ENCODE measurements around the gene PPP6R2. TPM values are rescaled to one million over a fixed set of nuclear protein-coding genes. Genes with fewer than 3 reads are reported as not detected.
"Not testable (repeated sequence)": the region's sequence is repeated elsewhere in the genome, so short reads cannot be mapped to it uniquely, and the experiment has no call there.

The PPP6R2 gene
- total RNA-seq, 1 donor = 27.5 TPM

GRCh38 chr22:50432877-50433510 lies 89.9 kb downstream of the PPP6R2 start:
- not testable (repeated sequence) for H3K9me3 ChIP-seq (ENCODE audit: low read depth, low read length); H3K27me3 ChIP-seq (ENCODE audit: insufficient read depth, low read length); H3K4me1 ChIP-seq (ENCODE audit: insufficient read depth, low read length); H3K4me3 ChIP-seq (ENCODE audit: low read length)

DNA sequence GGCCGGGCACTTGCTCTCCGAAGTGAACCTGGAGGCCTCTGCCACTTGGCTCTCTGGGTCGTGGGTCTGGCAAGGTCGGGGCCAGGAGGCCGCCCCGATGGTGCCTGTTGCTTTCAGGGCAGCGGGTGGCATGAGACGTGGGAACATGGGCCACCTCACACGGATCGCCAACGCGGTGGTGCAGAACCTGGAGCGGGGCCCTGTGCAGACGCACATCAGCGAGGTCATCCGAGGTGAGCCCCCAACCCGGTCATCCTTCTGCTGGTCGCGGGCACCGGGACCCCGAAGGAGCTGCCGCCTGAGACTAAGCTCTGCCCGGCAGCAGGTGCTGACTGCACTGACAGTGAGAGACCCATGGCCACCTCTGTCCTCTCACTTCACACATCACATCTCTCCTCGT lies 91.7 kb downstream of the PPP6R2 start:
- Histone ChIP-seq H3K4me1 (ENCODE audit: insufficient read depth, low read length) (no peaks in the 10 kb centered on the region), H3K4me3 (ENCODE audit: low read length) (no peak overlapping the region), H3K27me3 (ENCODE audit: insufficient read depth, low read length) (no peaks in the 10 kb centered on the region)

GRCh38 chr22:50435291-50436014 lies 92.3 kb downstream of the PPP6R2 start:
- no peaks in the 10 kb centered on the region for H3K27me3 ChIP-seq (ENCODE audit: insufficient read depth, low read length)
- no peaks in the 10 kb centered on the region for H3K4me1 ChIP-seq (ENCODE audit: insufficient read depth, low read length)
- H3K9me3 ChIP-seq (ENCODE audit: low read depth, low read length) = no peaks in the 10 kb centered on the region
- no peak overlapping the region for H3K4me3 ChIP-seq (ENCODE audit: low read length)

More for the DNA sequence above, 91.7 kb downstream of the PPP6R2 start:
- no peaks in the 10 kb centered on the region for H3K9me3 ChIP-seq (ENCODE audit: low read depth, low read length)

DNA sequence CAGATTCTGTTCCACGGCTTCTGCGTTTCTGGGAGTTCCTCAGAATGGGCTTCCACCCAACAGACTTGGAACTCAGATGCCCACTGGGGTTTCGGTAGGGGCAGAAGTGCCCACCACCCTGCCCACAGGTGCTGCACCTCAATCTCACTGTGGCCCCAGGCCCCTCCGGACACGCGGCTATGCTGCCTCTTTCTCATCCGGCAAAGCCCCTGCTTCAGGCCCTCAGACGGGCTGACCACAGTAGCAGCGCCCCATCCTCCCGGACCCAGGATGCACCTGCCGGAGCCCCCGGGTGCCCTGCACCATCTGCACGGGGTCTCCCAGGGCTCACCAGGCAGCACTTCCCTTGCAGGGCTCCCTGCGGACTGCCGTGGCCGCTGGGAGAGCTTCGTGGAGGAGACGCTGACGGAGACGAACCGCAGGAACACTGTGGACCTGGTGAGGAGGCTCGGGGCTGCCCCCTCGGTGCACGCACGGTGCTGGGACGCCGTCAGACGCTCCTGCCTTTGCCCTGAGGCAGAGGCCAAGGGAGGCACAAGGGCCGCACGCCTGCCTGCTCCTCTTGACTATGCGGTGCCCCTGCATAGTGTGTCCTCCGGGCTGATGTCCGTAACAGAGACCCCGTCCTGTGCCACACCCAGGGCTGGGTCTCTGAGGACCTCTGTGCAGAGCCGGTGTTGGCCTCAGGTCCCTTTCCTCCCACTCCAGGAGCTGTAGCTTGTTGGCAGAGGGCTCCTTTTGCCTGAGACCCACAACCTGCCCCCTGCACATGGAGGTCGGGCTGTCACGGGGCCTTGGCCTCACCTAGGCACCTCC lies 93.1 kb downstream of the PPP6R2 start:
- no peaks in the 10 kb centered on the region for H3K27me3 ChIP-seq (ENCODE audit: insufficient read depth, low read length)
- no peaks in the 10 kb centered on the region for H3K4me1 ChIP-seq (ENCODE audit: insufficient read depth, low read length)
- no peak overlapping the region for H3K4me3 ChIP-seq (ENCODE audit: low read length)
- H3K9me3 ChIP-seq (ENCODE audit: low read depth, low read length) = no peaks in the 10 kb centered on the region

- Histone ChIP-seq H3K4me3 (ENCODE audit: low read length) (no peak overlapping the region), H3K4me1 (ENCODE audit: insufficient read depth, low read length) (no peaks in the 10 kb centered on the region), H3K9me3 (ENCODE audit: low read depth, low read length) (no peaks in the 10 kb centered on the region), H3K27me3 (ENCODE audit: insufficient read depth, low read length) (no peaks in the 10 kb centered on the region)
These were observed 93.8 kb downstream of the PPP6R2 start for GRCh38 chr22:50436841-50437341.

GRCh38 chr22:50437511-50438304 lies 94.6 kb downstream of the PPP6R2 start:
- Histone ChIP-seq H3K9me3 (ENCODE audit: low read depth, low read length) (no peaks in the 10 kb centered on the region), H3K4me1 (ENCODE audit: insufficient read depth, low read length) (no peaks in the 10 kb centered on the region), H3K4me3 (ENCODE audit: low read length) (no peak overlapping the region), H3K27me3 (ENCODE audit: insufficient read depth, low read length) (no peaks in the 10 kb centered on the region)

DNA sequence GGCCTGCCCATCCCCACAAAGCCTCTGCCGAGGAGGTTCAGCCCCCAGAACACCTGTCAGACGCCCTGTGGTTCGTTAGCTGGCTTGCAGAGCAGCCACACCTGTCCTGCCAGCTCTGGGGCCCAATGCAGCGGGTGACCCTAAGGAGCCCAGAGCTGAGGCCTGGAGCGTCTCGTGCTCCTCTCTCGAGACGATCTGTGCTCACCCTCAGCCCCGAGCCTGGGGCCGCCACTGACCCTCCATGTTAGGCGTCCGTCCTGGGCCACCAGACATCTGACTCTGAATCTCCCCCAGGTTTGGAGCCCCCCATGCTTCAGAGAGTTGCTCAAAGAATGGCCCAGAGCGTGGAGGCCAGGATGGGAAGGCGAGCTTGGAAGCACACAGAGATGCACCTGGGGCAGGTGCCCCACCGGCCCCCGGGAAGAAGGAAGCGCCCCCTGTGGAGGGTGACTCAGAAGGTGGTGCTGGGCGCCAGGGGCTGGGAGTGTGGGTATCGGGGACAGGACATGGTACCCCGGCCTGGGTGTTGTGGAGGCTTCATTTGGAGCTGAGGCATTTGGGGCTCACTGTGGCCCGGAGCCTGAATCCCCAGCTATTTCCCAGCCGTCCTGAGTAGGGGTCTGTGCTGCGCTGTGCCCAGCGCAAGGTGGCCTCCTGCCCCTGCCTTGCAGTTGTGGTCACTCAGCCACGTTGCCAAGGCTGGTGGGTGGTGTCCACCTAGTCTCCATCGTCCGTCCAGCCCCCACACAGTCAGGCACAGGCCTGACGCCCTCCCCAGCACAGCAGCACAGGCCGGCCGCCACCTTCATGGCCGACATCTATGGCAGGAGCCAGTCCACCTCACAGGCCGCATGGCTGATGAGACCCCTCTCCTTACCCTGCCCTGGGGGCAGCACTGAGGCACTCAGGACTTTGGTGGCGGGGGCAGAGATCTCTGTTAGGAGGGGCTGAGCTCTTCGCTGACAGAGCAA lies 95.5 kb downstream of the PPP6R2 start:
- Histone ChIP-seq H3K4me1 (ENCODE audit: insufficient read depth, low read length) (no peaks in the 10 kb centered on the region), H3K4me3 (ENCODE audit: low read length) (no peak overlapping the region), H3K9me3 (ENCODE audit: low read depth, low read length) (no peaks in the 10 kb centered on the region), H3K27me3 (ENCODE audit: insufficient read depth, low read length) (no peaks in the 10 kb centered on the region)

GRCh38 chr22:50439314-50439870 lies 96.3 kb downstream of the PPP6R2 start:
- H3K9me3 ChIP-seq (ENCODE audit: low read depth, low read length) = no peaks in the 10 kb centered on the region
- H3K27me3 ChIP-seq (ENCODE audit: insufficient read depth, low read length) = no peaks in the 10 kb centered on the region
- no peak overlapping the region for H3K4me3 ChIP-seq (ENCODE audit: low read length)
- no peaks in the 10 kb centered on the region for H3K4me1 ChIP-seq (ENCODE audit: insufficient read depth, low read length)

- Histone ChIP-seq H3K9me3 (ENCODE audit: low read depth, low read length) (no peaks in the 10 kb centered on the region), H3K4me1 (ENCODE audit: insufficient read depth, low read length) (peaks cover 4% of the 10 kb centered on the region), H3K27me3 (ENCODE audit: insufficient read depth, low read length) (no peaks in the 10 kb centered on the region), H3K4me3 (ENCODE audit: low read length) (no peak overlapping the region)
These were observed 96.8 kb downstream of the PPP6R2 start for GRCh38 chr22:50439871-50440331.

GRCh38 chr22:50440544-50441249 lies 97.6 kb downstream of the PPP6R2 start:
- Histone ChIP-seq H3K4me1 (ENCODE audit: insufficient read depth, low read length) (peaks cover 12% of the 10 kb centered on the region), H3K9me3 (ENCODE audit: low read depth, low read length) (no peaks in the 10 kb centered on the region), H3K4me3 (ENCODE audit: low read length) (no peak overlapping the region), H3K27me3 (ENCODE audit: insufficient read depth, low read length) (no peaks in the 10 kb centered on the region)

GRCh38 chr22:50441428-50441993 lies 98.4 kb downstream of the PPP6R2 start:
- Histone ChIP-seq H3K4me3 (ENCODE audit: low read length) (no peak overlapping the region), H3K4me1 (ENCODE audit: insufficient read depth, low read length) (peaks cover 15% of the 10 kb centered on the region), H3K27me3 (ENCODE audit: insufficient read depth, low read length) (no peaks in the 10 kb centered on the region), H3K9me3 (ENCODE audit: low read depth, low read length) (no peaks in the 10 kb centered on the region)

GRCh38 chr22:50443197-50443596 lies 100.1 kb downstream of the PPP6R2 start:
- H3K4me1 ChIP-seq (ENCODE audit: insufficient read depth, low read length) = peaks cover 15% of the 10 kb centered on the region
- H3K9me3 ChIP-seq (ENCODE audit: low read depth, low read length) = no peaks in the 10 kb centered on the region
- no peaks in the 10 kb centered on the region for H3K27me3 ChIP-seq (ENCODE audit: insufficient read depth, low read length)
- no peak overlapping the region for H3K4me3 ChIP-seq (ENCODE audit: low read length)

All from mononuclear cell (primary cell).